Thoracic aorta (tissue), 2 donors: ENCODE data around the gene CYP3A7. TPM values are rescaled to one million over a fixed set of nuclear protein-coding genes. Genes with fewer than 3 reads are reported as not detected.
"Not testable (repeated sequence)": the region's sequence is repeated elsewhere in the genome, so short reads cannot be mapped to it uniquely, and the experiment has no call there.

Experiments used
- ATAC-seq: fragments of 150-250 bp; one replicate; pipeline ENCODE4 v1.8.0; 2017; ENCODE audit warnings: low read depth; ENCODE audit not compliant: insufficient number of reproducible peaks, low FRiP score
- DNase-seq: peaks from one replicate; pipeline ENCODE4 v3.0.0-alpha.2; 2020; ENCODE audit warnings: low spot score
- H3K27ac ChIP-seq, 2 donors: fragments of 200-600 bp; sonication (generic); 1 replicate in 1 of 2; 2 replicates in 1 of 2; pipeline ENCODE4 v1.5.1; 2016; ENCODE audit warnings: mild to moderate bottlenecking in 2 of 2, moderate library complexity in 2 of 2
- H3K27me3 ChIP-seq: fragments of 200-600 bp; sonication (generic); replicated peaks from 2 replicates; pipeline ENCODE4 v1.6.0; 2016; ENCODE audit warnings: mild to moderate bottlenecking; ENCODE audit not compliant: insufficient read depth
- H3K36me3 ChIP-seq: fragments of 200-600 bp; sonication (generic); one replicate; pipeline ENCODE4 v1.5.1; 2016
- H3K4me1 ChIP-seq, 2 donors: fragments of 200-600 bp; sonication (generic); 1 replicate in 1 of 2; 2 replicates in 1 of 2; pipeline versions ENCODE4 v1.5.1 to v1.6.0; 2016; ENCODE audit warnings: low read depth in 2 of 2, mild to moderate bottlenecking in 1 of 2; ENCODE audit not compliant: control insufficient read depth in 1 of 2
- H3K4me3 ChIP-seq: fragments of 200-600 bp; sonication (generic); 2 replicates; pipeline ENCODE4 v1.5.1; 2016; ENCODE audit warnings: mild to moderate bottlenecking
- H3K9me3 ChIP-seq: fragments of 200-600 bp; sonication (generic); 2 replicates; pipeline ENCODE4 v1.5.1; 2016
- CTCF ChIP-seq: fragments of 200-600 bp; sonication (generic); IDR thresholded peaks from one replicate; pipeline ENCODE4 v1.5.1; 2019; ENCODE audit warnings: antibody characterized with exemption
- total RNA-seq, 2 donors: library from RNA; depleted of rRNA; stranded (reverse); fragments of >200 nt; gene quantifications; one replicate each; pipeline versions ENCODE4 v1.1.0 to v1.2.3, GENCODE V29; 2016

Gene CYP3A7
- total RNA-seq, 2 donors from 2014 or later, result not detected

- H3K4me1 ChIP-seq, result no peaks in the 10 kb centered on the region
- TF ChIP-seq CTCF, result no peak
- DNase-seq, result no peak
- H3K27me3 ChIP-seq, result no peaks in the 10 kb centered on the region
- no peak overlapping the region for H3K4me3 ChIP-seq
- ATAC-seq, result no peak
- H3K27ac ChIP-seq, result no peak overlapping the region
- H3K36me3 ChIP-seq, result no peaks in the 10 kb centered on the region
- no peaks in the 10 kb centered on the region for H3K9me3 ChIP-seq
Measured at GRCh38 chr7:99778880-99779279, 43.9 kb upstream of the CYP3A7 start.

- not testable (repeated sequence) for DNase-seq
Measured at GRCh38 chr7:99773395-99773794, 38.4 kb upstream of the CYP3A7 start.

GRCh38 chr7:99772565-99772964, 37.6 kb upstream of the CYP3A7 start:
- no peaks in the 10 kb centered on the region for H3K36me3 ChIP-seq
- no peak for TF ChIP-seq CTCF
- H3K4me1 ChIP-seq, result no peaks in the 10 kb centered on the region
- H3K4me3 ChIP-seq, result no peak overlapping the region
- H3K27ac ChIP-seq, result no peak overlapping the region
- no peaks in the 10 kb centered on the region for H3K9me3 ChIP-seq
- DNase-seq, result no peak
- no peak for ATAC-seq
- no peaks in the 10 kb centered on the region for H3K27me3 ChIP-seq

More at GRCh38 chr7:99773395-99773794, 38.4 kb upstream of the CYP3A7 start:
- not testable (repeated sequence) for H3K4me3 ChIP-seq, H3K27ac ChIP-seq, H3K36me3 ChIP-seq, H3K9me3 ChIP-seq, H3K27me3 ChIP-seq, H3K4me1 ChIP-seq, ATAC-seq

- H3K9me3 ChIP-seq, H3K27ac ChIP-seq, H3K4me1 ChIP-seq, H3K36me3 ChIP-seq, DNase-seq, H3K27me3 ChIP-seq, ATAC-seq, H3K4me3 ChIP-seq: not testable (repeated sequence)
Measured at GRCh38 chr7:99769494-99769893, 34.5 kb upstream of the CYP3A7 start.

- Histone ChIP-seq H3K4me1 (peaks cover 0 to 3% of the 10 kb centered on the region in 2 donors), H3K9me3 (no peaks in the 10 kb centered on the region), H3K27me3 (no peaks in the 10 kb centered on the region), H3K27ac (no peak overlapping the region), H3K4me3 (no peak overlapping the region), H3K36me3 (no peaks in the 10 kb centered on the region)
- DNase-seq (no peak), ATAC-seq (no peak)
- TF ChIP-seq CTCF, result no peak
Measured at GRCh38 chr7:99768471-99768870, 33.5 kb upstream of the CYP3A7 start.

- H3K27ac ChIP-seq, result no peak overlapping the region
- H3K27me3 ChIP-seq, result no peaks in the 10 kb centered on the region
- DNase-seq, result no peak
- no peaks in the 10 kb centered on the region for H3K36me3 ChIP-seq
- H3K4me1 ChIP-seq, result peaks cover 4 to 11% of the 10 kb centered on the region in 2 donors
- no peak for TF ChIP-seq CTCF
- H3K4me3 ChIP-seq, result no peak overlapping the region
- ATAC-seq, result no peak
- no peaks in the 10 kb centered on the region for H3K9me3 ChIP-seq
Measured at GRCh38 chr7:99767662-99768061, 32.7 kb upstream of the CYP3A7 start.
